ENCODE measurements around the gene UBQLN4.

Gene UBQLN4

GRCh38 chr1:156012051-156012817, 41.4 kb downstream of the UBQLN4 start:
- ATAC-seq (ENCODE audit: insufficient read depth, low read depth) (no peak), DNase-seq (no peak)
- Histone ChIP-seq H4K20me1 (ENCODE audit: insufficient read depth, low read length) (no peaks in the 10 kb centered on the region), H3K9ac (ENCODE audit: low read depth, low read length) (no peak overlapping the region), H3K9me3 (ENCODE audit: insufficient read depth, low read length, severe bottlenecking) (no peaks in the 10 kb centered on the region), H3K27ac (ENCODE audit: low read length) (no peak overlapping the region), H3K4me1 (ENCODE audit: insufficient read depth, low read length) (no peaks in the 10 kb centered on the region), H3K27me3 (ENCODE audit: insufficient read depth, low read length, poor library complexity) (no peaks in the 10 kb centered on the region), H3K79me2 (ENCODE audit: insufficient read depth, low read length) (0 out of 2 replicates have a peak, but pooled peaks cover 2% of the 10 kb centered on the region), H3K4me3 (ENCODE audit: low read depth in 1 of 2, low read length in 2 of 2) (no peak overlapping the region), H2AFZ (ENCODE audit: low read depth, low read length) (no peak overlapping the region), H3K36me3 (ENCODE audit: insufficient read depth, low read length) (peaks cover 70% of the 10 kb centered on the region), H3K4me2 (ENCODE audit: insufficient read depth, low read length) (no peak overlapping the region)
- TF ChIP-seq, protein P1, sequence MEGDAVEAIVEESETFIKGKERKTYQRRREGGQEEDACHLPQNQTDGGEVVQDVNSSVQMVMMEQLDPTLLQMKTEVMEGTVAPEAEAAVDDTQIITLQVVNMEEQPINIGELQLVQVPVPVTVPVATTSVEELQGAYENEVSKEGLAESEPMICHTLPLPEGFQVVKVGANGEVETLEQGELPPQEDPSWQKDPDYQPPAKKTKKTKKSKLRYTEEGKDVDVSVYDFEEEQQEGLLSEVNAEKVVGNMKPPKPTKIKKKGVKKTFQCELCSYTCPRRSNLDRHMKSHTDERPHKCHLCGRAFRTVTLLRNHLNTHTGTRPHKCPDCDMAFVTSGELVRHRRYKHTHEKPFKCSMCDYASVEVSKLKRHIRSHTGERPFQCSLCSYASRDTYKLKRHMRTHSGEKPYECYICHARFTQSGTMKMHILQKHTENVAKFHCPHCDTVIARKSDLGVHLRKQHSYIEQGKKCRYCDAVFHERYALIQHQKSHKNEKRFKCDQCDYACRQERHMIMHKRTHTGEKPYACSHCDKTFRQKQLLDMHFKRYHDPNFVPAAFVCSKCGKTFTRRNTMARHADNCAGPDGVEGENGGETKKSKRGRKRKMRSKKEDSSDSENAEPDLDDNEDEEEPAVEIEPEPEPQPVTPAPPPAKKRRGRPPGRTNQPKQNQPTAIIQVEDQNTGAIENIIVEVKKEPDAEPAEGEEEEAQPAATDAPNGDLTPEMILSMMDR (IDR thresholded peaks at IDR 0.05; ENCODE audit: borderline replicate concordance, extremely low read depth, low read length, poor library complexity, severe bottlenecking) = no peak
- no peak for TF ChIP-seq EZH2 (IDR thresholded peaks at IDR 0.05; ENCODE audit: borderline replicate concordance, low read depth, low read length, severe bottlenecking)

DNA sequence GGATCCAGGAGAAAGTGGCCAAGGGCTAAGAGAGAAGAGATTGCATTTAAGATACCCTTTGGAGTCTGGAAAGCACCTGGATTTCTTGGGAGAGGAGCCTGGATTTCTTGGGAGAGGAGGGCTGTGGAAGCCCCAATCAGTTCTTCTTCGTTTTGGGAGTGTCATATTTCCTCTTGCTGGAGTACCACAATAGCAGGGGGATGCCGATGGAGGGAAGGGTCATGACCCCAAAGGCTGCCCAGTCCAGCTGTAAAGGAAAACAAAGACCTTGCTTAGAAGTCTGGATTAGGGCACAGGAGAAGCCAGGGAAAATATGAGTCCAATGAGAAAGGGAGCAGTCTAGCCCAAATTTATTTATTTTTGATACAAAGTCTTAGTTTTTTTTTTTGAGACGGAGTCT, 44.2 kb downstream of the UBQLN4 start:
- Histone ChIP-seq H3K27ac (ENCODE audit: low read length) (no peak overlapping the region), H4K20me1 (ENCODE audit: insufficient read depth, low read length) (no peaks in the 10 kb centered on the region), H3K4me2 (ENCODE audit: insufficient read depth, low read length) (no peak overlapping the region), H3K4me3 (ENCODE audit: low read depth in 1 of 2, low read length in 2 of 2) (no peak overlapping the region), H3K79me2 (ENCODE audit: insufficient read depth, low read length) (0 out of 2 replicates have a peak, but pooled peaks cover 2% of the 10 kb centered on the region), H3K9ac (ENCODE audit: low read depth, low read length) (no peak overlapping the region), H3K27me3 (ENCODE audit: insufficient read depth, low read length, poor library complexity) (no peaks in the 10 kb centered on the region), H2AFZ (ENCODE audit: low read depth, low read length) (no peak overlapping the region), H3K36me3 (ENCODE audit: insufficient read depth, low read length) (peaks cover 61% of the 10 kb centered on the region), H3K9me3 (ENCODE audit: insufficient read depth, low read length, severe bottlenecking) (no peaks in the 10 kb centered on the region), H3K4me1 (ENCODE audit: insufficient read depth, low read length) (peaks cover 8% of the 10 kb centered on the region)
- TF ChIP-seq, protein P1 (IDR thresholded peaks at IDR 0.05; ENCODE audit: borderline replicate concordance, extremely low read depth, low read length, poor library complexity, severe bottlenecking) = no peak
- no peak for TF ChIP-seq EZH2 (IDR thresholded peaks at IDR 0.05; ENCODE audit: borderline replicate concordance, low read depth, low read length, severe bottlenecking)
- ATAC-seq (ENCODE audit: insufficient read depth, low read depth) (no peak), DNase-seq (no peak)

DNA sequence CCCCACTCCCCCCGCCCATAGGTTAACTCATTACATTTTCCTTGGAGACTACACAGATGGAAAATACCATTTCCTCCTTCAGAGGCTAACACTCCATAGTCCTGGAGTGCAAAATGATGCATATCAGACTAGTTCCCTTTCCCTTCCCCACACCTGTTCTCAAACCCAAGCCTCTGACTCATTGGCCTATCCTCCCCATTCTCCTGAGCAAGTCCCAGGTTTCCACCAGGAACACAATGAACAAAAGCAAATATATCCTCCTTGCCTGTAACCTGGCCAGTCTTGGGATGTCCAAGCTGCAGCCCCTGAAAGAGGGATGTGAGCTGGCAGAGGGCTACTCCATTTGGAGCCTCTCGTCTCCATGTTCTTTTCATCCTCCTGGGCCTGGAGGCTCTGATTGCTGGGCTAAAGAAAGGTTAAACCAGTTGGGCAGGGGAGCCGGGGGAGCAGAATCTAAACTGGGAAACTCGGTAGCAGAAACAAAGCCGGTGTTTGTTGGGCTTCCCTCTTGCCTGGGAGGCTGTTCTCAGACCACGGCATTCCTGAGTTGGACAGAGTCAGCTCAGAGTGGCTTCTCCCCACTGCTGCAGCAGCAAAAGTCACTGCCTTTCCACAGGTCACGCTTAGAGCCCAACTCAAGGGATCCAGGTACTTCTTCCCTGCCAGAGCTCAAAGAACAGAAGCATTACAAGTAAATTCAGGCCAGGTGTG, 46.8 kb downstream of the UBQLN4 start:
- Histone ChIP-seq H3K4me2 (ENCODE audit: insufficient read depth, low read length) (no peak overlapping the region), H3K9me3 (ENCODE audit: insufficient read depth, low read length, severe bottlenecking) (no peaks in the 10 kb centered on the region), H3K27me3 (ENCODE audit: insufficient read depth, low read length, poor library complexity) (no peaks in the 10 kb centered on the region), H3K4me3 (ENCODE audit: low read depth in 1 of 2, low read length in 2 of 2) (no peak overlapping the region), H3K9ac (ENCODE audit: low read depth, low read length) (no peak overlapping the region), H4K20me1 (ENCODE audit: insufficient read depth, low read length) (no peaks in the 10 kb centered on the region), H3K27ac (ENCODE audit: low read length) (no peak overlapping the region), H2AFZ (ENCODE audit: low read depth, low read length) (no peak overlapping the region), H3K79me2 (ENCODE audit: insufficient read depth, low read length) (no peaks in the 10 kb centered on the region), H3K36me3 (ENCODE audit: insufficient read depth, low read length) (peaks cover 37% of the 10 kb centered on the region), H3K4me1 (ENCODE audit: insufficient read depth, low read length) (peaks cover 8% of the 10 kb centered on the region)
- no peak for ATAC-seq (ENCODE audit: insufficient read depth, low read depth)
- DNase-seq = no peak
- TF ChIP-seq EZH2 (IDR thresholded peaks at IDR 0.05; ENCODE audit: borderline replicate concordance, low read depth, low read length, severe bottlenecking) = no peak
- TF ChIP-seq, protein P1 (IDR thresholded peaks at IDR 0.05; ENCODE audit: borderline replicate concordance, extremely low read depth, low read length, poor library complexity, severe bottlenecking) = no peak

Measured in DND-41 (cell line).